Measurements from ENCODE around the gene CES3. TPM values are rescaled to one million over a fixed set of nuclear protein-coding genes. Genes with fewer than 3 reads are reported as not detected.

Gene CES3
- total RNA-seq, result under 0.01 TPM

DNA sequence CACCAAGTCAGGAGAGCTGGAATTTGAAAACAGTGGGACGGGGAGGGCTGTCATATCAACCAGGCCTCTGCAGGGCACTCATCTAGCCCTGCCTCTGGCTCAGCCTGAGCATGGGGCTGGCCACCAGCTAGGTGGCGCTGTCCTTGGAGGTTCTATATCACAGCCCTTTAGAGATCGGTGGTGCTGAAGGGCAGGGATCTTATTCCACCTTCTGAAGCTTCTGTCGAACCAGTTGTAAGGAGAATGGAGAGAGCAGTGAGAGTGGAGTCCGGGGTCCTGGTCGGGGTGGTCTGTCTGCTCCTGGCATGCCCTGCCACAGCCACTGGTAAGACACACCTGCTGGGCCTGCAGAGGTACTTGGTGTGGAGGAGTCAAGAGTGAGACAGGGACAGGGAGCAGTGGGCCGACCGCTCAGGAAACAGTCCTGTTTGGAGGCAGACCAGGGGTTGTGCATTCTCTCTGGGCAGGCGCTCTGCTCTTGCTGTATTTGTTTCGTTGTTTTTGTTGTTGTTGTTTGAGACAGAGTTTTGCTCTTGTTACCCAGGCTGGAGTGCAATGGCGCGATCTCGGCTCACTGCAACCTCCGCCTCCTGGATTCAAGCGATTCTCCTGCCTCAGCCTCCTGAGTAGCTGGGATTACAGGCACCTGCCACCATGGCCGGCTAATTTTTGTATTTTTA, at the start of gene CES3:
Gene CES3 (plus strand): TSS at position 202 of the 680 bp plus-strand sequence. CDS start 42 bp downstream, at position 244.

DNA sequence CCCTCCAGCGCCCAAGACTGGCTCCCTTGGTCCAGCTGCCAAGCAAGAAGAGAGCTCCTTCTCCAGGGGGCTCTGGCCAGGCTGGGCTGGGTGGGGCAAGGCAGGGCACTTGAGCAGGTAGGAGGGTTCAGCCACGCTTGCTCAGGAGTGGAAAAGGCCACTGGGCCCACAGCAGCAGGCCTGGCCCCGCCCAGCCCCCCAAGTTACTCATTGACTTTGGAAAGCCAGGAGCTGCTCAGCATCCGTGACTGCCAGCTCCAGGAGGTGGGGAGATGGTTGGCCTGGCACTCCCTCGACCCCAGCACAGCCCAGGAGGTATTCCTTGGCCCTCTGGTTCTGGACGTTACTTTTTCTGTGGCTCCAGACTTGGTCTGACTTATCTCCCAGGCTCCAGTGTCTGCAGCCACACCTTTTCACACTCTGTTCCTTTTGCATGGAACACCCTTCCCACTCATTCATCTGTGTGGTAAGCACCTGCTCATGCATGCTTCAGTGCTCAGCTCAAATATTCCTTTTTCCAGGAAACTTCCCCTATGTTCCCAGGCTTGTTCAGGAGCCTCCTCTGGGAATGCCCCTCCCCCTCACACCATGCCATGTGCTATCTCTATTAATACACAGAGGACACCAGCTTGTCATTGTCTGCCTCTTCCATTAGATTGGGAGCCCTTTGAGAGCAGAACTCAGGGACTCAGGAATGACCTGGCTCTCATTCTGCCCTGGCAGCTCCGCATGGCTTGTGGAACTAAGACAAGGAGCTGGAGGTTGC, 42.1 kb upstream of the CES3 start, which contains the start of gene CDH16:
Gene CDH16 (minus strand): TSS at position 83 of the 766 bp plus-strand sequence. CDS start 820 bp downstream, outside the sequence.

DNA sequence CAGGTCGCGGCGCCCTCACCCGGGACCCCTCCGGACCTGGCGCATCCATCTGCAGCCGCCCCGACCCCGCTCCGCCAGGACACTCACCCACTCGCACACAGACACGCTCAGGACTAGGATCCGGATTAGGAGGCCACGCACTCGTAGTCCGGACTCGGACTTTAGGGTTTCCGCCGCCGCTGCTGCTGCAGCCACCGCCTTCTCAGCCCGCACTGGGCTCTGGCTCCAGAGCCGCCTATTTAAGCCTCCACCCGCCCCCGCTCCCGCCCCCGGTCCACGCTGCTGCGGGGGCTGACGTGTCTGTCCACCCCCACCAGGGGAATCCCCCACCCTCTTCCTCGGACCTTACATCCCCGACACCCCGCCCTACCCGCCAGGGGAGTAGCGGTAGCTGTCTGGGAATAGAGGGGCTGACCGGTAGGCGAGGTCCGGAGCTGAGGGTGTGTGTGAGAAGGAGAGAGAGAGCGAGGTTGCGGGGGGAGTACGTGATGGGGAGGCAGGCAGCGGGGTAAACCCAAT, 35.7 kb upstream of the CES3 start, which contains the start of gene RRAD:
Gene RRAD (minus strand): TSS at position 214 of the 519 bp plus-strand sequence. CDS start 356 bp downstream, outside the sequence.

GRCh38 chr16:66934138-66934838, 26.8 kb upstream of the CES3 start, which contains the start of gene CIAO2B:
TSS of gene CIAO2B (minus strand) at chr16:66934402. CDS start at chr16:66934364, 38 bp downstream.

DNA sequence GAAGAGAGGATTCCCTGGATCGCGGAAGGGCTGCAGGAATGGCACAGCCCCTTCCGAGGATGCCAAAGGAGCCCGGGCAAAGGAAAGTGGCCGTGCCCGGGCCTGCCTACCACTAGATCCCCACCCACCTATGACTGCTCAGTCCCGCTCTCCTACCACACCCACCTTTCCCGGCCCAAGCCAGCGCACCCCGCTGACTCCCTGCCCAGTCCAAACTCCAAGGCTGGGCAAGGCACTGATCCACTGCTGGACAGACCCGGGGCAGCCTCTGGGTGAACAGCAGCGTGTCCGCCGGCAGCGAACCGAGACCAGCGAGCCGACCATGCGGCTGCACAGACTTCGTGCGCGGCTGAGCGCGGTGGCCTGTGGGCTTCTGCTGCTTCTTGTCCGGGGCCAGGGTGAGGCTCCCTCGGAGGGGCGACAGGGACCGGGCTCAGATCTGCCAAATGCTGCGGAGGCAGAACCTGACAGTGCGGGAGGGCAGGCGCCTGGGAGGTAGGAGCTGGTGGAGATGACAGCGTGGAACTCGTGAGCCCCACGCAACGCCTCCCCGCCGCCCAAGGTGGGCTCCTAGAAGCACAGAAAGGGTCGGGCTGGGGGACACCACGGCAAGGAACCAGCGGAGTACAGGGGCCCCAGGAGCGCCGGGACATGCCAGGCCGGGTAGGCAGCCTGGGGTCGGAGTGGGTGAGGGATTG, 25.6 kb upstream of the CES3 start, which contains the start of gene CES2:
Gene CES2 (plus strand): TSS at position 203 of the 698 bp plus-strand sequence. CDS start 120 bp downstream, at position 323.

DNA sequence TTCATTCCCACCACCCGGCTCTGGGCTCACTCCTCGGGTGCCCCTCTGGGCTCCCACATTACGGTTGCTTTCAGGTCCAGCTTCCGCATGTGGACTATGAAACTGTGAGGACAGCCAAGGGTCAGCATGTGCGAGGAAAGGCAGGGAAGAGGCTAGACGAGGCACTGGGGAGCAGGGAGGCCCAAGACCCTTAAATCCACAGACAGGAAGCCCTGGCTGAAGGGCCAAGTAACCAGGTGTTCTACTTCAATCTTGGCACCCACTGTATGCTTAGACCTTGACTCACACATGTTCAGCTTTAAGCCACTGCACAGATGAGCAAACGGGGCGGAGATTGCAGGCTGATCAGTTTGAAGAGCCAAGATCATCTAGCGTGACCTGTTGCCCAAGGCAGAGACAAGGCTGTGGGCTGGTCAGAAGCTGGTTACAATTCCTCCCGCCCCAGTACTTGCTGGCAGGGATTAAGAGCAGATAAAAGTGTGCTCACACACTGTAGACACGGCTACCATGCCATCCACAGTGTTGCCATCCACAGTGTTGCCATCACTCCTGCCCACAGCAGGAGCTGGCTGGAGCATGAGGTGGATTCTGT, 27.2 kb downstream of the CES3 start, which contains the start of gene CES4A:
Gene CES4A (plus strand): TSS at position 393 of the 592 bp plus-strand sequence. CDS start 184 bp downstream, at position 577.

Small RNAs within 50 kb of the gene (small RNA-seq; reads per million reads assigned to genes)
- not detected for gene RN7SL543P

Other genes starting within 250 kb of the CES3 start
- 223 TPM for gene DYNC1LI2, start 209.7 kb upstream of the CES3 start, total RNA-seq
- gene TERB1, start 159.7 kb upstream of the CES3 start, total RNA-seq, result 0.23 TPM
- gene NAE1, start 130.3 kb upstream of the CES3 start, total RNA-seq, result 104 TPM
- gene CA7, start 116.9 kb upstream of the CES3 start, total RNA-seq, result not detected
- 12.2 TPM for gene PDP2, start 80.8 kb upstream of the CES3 start, total RNA-seq
- not detected for gene CDH16, start 42.4 kb upstream of the CES3 start, total RNA-seq
- gene RRAD, start 35.7 kb upstream of the CES3 start, total RNA-seq, result 1.8 TPM
- 81.2 TPM for gene CIAO2B, start 26.9 kb upstream of the CES3 start, total RNA-seq
- gene CES2, start 25.8 kb upstream of the CES3 start, total RNA-seq, result 33.0 TPM
- gene CES4A, start 27.3 kb downstream of the CES3 start, total RNA-seq, result 9.2 TPM
- 38.1 TPM for gene CBFB, start 67.9 kb downstream of the CES3 start, total RNA-seq
- gene PHAF1, start 148.7 kb downstream of the CES3 start, total RNA-seq, result 21.7 TPM
- 1.8 TPM for gene B3GNT9, start 189.7 kb downstream of the CES3 start, total RNA-seq
- 1.6 TPM for gene TRADD, start 198.6 kb downstream of the CES3 start, total RNA-seq
- 1.4 TPM for gene FBXL8, start 198.7 kb downstream of the CES3 start, total RNA-seq
- gene HSF4, start 203.5 kb downstream of the CES3 start, total RNA-seq, result 14.3 TPM
- gene NOL3, start 209.3 kb downstream of the CES3 start, total RNA-seq, result 9.2 TPM
- gene MATCAP1, start 222.7 kb downstream of the CES3 start, total RNA-seq, result 58.8 TPM
- gene EXOC3L1, start 228.9 kb downstream of the CES3 start, total RNA-seq, result 1.2 TPM
- gene E2F4, start 230.9 kb downstream of the CES3 start, total RNA-seq, result 20.1 TPM
- gene ELMO3, start 237.9 kb downstream of the CES3 start, total RNA-seq, result 0.69 TPM